Stromal cell of bone marrow (primary cell): Measurements from ENCODE around the gene RPLP1.
"Not testable (repeated sequence)": the region's sequence is repeated elsewhere in the genome, so short reads cannot be mapped to it uniquely, and the experiment has no call there.

Experiments
- DNase-seq: peaks from one replicate; pipeline ENCODE4 v3.0.0-alpha.2; 2012; ENCODE audit warnings: low read depth

RPLP1 gene

GRCh38 chr15:69439623-69440022 is 13.0 kb upstream of the RPLP1 start:
- DNase-seq: no peak

- no peak for DNase-seq
These were observed 9.5 kb upstream of the RPLP1 start for GRCh38 chr15:69443032-69443611.

GRCh38 chr15:69444686-69445085 is 7.9 kb upstream of the RPLP1 start:
- no peak for DNase-seq

DNA sequence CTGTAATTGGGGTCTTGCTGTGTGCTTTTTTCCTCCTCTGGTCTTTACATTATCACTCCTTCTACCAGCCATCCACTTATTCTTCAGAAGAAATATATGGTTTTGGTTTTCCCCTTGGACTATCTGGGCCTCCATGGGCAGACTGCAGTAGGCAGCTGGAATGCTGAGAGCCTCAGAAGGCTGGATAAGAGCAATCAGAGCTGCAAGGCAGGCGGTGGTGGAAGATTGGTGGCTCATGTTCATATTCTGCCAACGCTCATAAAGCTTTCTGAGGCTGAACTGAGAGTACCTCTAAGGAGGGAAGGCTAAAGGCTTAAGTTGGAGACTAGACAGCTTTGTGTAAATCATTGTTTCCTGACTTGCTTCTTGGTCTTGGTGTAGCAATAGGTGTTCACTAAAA is 5.7 kb upstream of the RPLP1 start:
- DNase-seq: no peak

GRCh38 chr15:69450221-69450620 is 2.4 kb upstream of the RPLP1 start:
- not testable (repeated sequence) for DNase-seq

DNA sequence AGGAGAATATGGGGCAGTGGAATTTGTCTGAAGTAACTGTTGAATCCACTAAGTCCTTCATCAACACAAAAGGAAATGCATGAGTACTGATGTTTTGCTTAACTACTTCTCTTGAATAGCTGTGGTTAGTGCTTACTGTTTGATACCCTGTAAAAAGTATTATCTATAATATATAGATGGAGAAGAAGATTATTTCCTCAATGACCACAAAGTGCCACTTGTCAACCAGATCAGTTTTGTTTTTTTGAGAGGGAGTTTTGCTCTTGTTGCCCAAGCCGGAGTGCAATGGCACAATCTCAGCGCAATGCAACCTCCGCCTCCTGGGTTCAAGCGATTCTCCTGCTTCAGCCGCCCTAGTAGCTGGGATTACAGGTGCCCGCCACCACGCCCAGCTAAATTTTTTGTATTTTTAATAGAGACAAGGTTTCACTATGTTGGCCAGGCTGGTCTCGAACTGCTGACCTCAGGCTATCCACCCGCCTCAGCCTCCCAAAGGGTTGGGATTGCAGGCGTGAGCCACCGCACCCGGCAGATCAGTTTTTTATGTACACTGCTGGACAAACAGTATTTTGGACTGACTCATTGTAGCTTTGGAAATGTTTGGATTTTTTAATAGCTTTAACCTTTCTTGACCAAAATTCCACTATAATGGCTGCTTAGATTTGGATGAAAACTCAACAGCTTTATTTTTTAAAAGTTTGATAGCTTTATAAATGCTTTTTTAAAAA is 1.5 kb upstream of the RPLP1 start:
- DNase-seq: peak; percentile 25

- peak; percentile 14 for DNase-seq
These were observed 497 bp upstream of the RPLP1 start for GRCh38 chr15:69451951-69452691.

- no peak for DNase-seq
These were observed 2.3 kb downstream of the RPLP1 start for GRCh38 chr15:69454953-69455352.

GRCh38 chr15:69456208-69457166 is 3.9 kb downstream of the RPLP1 start:
- no peak for DNase-seq

GRCh38 chr15:69457304-69458280 is 5.0 kb downstream of the RPLP1 start:
- no peak for DNase-seq

DNA sequence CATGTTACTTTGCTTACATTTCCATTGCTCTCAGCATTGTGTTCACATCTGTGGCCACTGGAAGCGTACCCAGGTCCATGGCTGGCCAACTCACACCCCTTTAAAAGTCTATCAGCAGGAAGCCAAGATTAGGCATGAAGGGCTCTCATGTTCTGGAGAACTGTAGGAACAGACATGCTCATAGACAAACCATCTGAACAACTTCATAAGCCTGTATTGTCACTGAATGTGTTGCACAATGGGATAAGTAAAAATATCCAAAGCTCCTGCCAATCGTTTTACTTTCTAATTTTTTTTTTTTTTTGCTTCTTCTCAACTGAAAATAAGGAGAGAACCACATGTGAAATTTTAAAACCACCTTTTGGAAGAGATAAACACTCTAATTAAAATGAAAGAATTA is 6.4 kb downstream of the RPLP1 start:
- DNase-seq: no peak

GRCh38 chr15:69460481-69460880 is 7.9 kb downstream of the RPLP1 start:
- DNase-seq: no peak

DNA sequence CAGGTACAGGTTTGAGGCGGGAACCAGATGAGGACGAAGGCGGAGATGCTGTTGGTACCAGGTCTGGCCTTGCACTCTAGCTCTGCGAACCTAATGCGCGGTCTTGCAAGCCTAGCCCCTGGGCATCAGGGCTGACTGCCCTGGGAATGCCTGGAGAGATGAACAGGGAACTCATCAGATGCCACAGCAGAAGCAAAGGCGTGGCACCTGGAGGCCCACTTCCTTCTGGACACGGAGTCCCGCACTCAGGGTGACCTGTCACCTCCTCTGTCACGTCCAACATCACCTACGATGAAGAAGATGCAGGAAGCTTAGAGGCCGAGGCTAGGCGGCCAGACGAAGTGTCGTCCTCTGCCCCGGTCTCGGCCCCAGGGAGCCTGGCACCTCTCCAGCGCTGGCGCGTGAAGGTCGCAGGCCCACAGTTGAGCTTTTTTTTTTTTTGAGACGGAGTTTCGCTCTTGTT is 9.4 kb downstream of the RPLP1 start:
- no peak for DNase-seq

DNA sequence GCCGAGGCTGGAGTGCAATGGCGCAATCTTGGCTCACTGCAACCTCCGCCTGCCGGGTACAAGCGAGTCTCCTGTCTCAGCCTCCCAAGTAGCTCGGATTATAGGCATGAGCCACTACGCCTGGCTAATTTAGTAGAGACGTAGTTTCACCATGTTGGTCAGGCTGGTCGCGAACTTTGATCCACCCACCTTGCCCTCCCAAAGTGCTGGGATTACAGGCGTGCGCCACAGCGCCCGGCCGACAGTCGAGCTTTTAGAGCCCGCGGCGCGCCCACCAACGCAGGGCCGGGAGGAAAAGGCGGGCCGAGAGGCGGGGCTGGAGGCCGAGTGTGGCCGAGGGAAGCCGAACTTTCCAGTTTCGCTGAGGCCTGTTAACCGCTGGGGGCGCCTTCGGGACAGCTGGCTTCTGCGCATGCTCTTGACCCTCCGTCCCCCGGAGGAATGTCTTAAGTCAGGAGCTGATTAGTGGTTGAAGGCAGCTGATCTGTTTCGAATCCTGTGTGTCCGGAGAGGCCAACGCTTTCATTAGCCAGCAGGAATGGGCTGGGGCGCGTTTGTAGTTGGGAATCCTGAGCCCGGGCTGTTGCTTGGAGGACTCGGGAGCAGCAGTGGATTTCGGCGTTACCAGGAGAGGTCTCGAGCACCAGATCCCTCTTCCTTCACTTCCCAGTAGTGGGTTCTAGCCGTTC is 10.0 kb downstream of the RPLP1 start:
- peak; percentile 97 for DNase-seq

DNA sequence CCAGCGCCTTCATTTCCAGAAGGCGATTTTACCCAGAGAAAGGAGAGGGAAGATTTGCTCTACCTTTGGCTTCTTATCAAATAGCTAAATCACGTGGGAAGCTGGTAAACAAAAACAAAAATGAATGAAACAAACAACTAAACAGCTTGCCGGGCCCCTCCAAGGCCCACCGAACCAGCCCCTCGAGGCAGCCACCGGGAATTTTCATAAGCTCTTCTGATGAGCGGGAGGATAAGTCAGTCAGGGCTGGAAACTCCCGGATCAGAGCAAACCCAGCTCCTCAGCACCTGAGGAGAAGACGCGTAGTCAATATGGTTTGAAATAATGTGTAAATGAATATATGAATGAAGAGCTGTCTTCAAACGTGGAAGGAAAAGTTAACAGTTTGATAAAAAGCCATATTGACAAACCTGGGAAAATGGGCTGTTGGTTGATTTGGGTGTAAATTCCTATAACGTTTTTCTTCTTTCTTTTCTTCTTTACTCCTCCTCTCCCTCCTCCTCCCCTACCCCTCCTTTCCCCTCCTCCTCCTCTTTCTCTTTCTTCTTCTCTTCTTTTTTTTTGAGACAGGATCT is 10.7 kb downstream of the RPLP1 start:
- no peak for DNase-seq

- DNase-seq: no peak
These were observed 12.6 kb downstream of the RPLP1 start for GRCh38 chr15:69465253-69465652.

GRCh38 chr15:69466733-69467132 is 14.1 kb downstream of the RPLP1 start:
- no peak for DNase-seq

DNA sequence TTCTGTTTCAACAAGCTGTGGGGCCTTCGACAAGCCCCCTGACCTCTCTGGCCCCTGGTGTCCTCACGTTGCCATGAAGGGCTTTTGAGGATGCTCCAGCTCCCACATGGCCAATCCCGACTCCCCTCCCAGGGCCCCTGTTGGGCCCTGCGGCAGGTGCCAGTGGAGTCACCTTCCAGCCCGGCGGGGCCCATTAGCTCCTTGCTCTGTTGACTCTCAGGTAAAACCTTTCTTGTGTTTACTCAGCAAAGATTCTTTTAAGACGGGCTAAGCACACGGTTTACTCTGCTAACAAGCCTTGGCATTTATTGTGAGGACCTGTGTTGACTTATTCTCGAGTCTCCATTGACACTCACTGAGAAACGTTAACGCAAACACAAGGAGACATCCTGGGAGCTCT is 15.0 kb downstream of the RPLP1 start:
- no peak for DNase-seq

DNA sequence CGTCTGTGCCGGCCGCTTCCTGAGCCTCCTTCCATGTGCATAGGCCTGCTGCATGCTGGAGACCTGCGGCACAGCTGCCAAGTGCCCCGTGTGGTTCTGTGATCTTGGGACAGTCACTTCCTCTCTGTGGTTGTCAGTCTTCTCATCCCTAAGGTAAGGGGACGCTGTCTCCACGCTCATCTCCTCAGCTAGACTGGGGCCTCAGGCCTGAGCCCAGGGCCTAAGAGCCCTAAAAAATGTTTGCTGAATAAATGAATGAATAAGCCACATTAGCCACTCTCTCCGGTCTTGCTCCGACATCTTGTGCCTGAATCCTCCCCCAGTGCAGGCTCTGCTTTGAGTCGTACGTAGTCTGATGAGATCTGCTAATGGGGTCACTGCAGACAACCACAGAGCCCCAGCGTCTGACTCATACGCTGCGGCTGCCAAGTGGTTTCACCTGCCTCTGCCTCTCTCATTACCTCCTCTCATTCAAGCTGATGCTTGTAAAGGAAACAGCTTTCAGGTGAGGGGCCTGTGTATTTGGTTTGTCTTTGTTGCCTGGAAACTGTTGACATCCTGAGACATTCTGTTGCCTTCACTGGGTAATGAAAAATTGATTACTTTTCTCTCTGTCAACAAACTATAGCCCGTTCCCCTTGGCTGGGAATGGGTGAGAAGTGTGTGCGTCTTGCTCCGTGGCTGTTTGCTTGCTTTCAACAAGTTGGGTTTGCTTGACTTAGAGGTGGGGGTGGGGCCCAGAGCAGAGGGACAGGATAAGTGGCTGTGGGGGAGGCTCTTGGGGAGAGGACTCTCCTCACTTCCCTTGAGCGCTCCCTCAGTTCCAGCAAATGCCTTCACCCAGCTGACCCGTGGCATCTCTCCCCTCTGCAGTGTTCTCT is 15.9 kb downstream of the RPLP1 start:
- DNase-seq: no peak
